ENCODE data around the gene HMGN4. TPM values are rescaled to one million over a fixed set of nuclear protein-coding genes. Genes with fewer than 3 reads are reported as not detected.

The HMGN4 gene
- total and polyA plus RNA-seq, 5 donors: 20.1 to 42.9 (median 35.4) TPM

- no peaks in the 10 kb centered on the region for H3K9me3 ChIP-seq (ENCODE audit: control insufficient read depth, low read length)
- intact Hi-C loops (cut with DNase I): loop anchor here in 1 of 4 donors (10.0 kb wide), 1 partner anchor 407 kb away; no protein-coding TSS in a partner anchor
- ATAC-seq (no peak), DNase-seq (no peak)
- no peaks in the 10 kb centered on the region for H3K4me1 ChIP-seq (ENCODE audit: control insufficient read depth, insufficient read depth, low read length)
- H3K27me3 ChIP-seq (ENCODE audit: control insufficient read depth, insufficient read depth): no peaks in the 10 kb centered on the region
- H3K27ac ChIP-seq (ENCODE audit: low read length): no peak overlapping the region
- 58% methylated on average over 4 of the region's 4 CpGs for WGBS
- H3K4me3 ChIP-seq (ENCODE audit: low read length): no peak overlapping the region
Observed at GRCh38 chr6:26581164-26581915, 43.2 kb downstream of the HMGN4 start.

GRCh38 chr6:26588965-26589364, 50.8 kb downstream of the HMGN4 start:
- no peaks in the 10 kb centered on the region for H3K4me1 ChIP-seq (ENCODE audit: control insufficient read depth, insufficient read depth, low read length)
- no peak overlapping the region for H3K27ac ChIP-seq (ENCODE audit: low read length)
- H3K27me3 ChIP-seq (ENCODE audit: control insufficient read depth, insufficient read depth): no peaks in the 10 kb centered on the region
- DNase-seq (no peak), ATAC-seq (no peak)
- no peaks in the 10 kb centered on the region for H3K9me3 ChIP-seq (ENCODE audit: control insufficient read depth, low read length)
- no peak overlapping the region for H3K4me3 ChIP-seq (ENCODE audit: low read length)
- intact Hi-C loops (cut with DNase I): loop anchor here in 1 of 4 donors (10.0 kb wide), 1 partner anchor 414 kb away; no protein-coding TSS in a partner anchor
- WGBS: 93% methylated on average over 21 of the region's 21 CpGs

GRCh38 chr6:26592649-26593048, 54.5 kb downstream of the HMGN4 start:
- no peak overlapping the region for H3K4me3 ChIP-seq (ENCODE audit: low read length)
- WGBS: 49% methylated on average over 4 of the region's 4 CpGs
- H3K9me3 ChIP-seq (ENCODE audit: control insufficient read depth, low read length): no peaks in the 10 kb centered on the region
- H3K27ac ChIP-seq (ENCODE audit: low read length): no peak overlapping the region
- H3K4me1 ChIP-seq (ENCODE audit: control insufficient read depth, insufficient read depth, low read length): peaks cover 1% of the 10 kb centered on the region
- no peak for ATAC-seq
- DNase-seq: no peak
- intact Hi-C loops (cut with DNase I): loop anchor here in 2 of 4 donors (10.0 kb wide), 2 partner anchors 248 to 568 kb away; a partner anchor contains a TSS
- H3K27me3 ChIP-seq (ENCODE audit: control insufficient read depth, insufficient read depth): no peaks in the 10 kb centered on the region

- Histone ChIP-seq H3K4me3 (ENCODE audit: low read length) (no peak overlapping the region), H3K27ac (ENCODE audit: low read length) (no peak overlapping the region), H3K27me3 (ENCODE audit: control insufficient read depth, insufficient read depth) (no peaks in the 10 kb centered on the region), H3K9me3 (ENCODE audit: control insufficient read depth, low read length) (no peaks in the 10 kb centered on the region), H3K4me1 (ENCODE audit: control insufficient read depth, insufficient read depth, low read length) (peaks cover 2% of the 10 kb centered on the region)
- DNase-seq (no peak), ATAC-seq (no peak)
- 49% methylated on average over 20 of the region's 20 CpGs for WGBS
- intact Hi-C loops (cut with DNase I): loop anchor here in 2 of 4 donors (10.0 kb wide), 2 partner anchors 249 to 569 kb away; a partner anchor contains a TSS
Observed at GRCh38 chr6:26593278-26594130, 55.3 kb downstream of the HMGN4 start.

- peaks cover 2% of the 10 kb centered on the region for H3K4me1 ChIP-seq (ENCODE audit: control insufficient read depth, insufficient read depth, low read length)
- WGBS: 41% methylated on average over 6 of the region's 6 CpGs
- no peak for ATAC-seq
Observed at GRCh38 chr6:26594131-26594498, 55.9 kb downstream of the HMGN4 start.

GRCh38 chr6:26594730-26595632, 56.8 kb downstream of the HMGN4 start:
- no peaks in the 10 kb centered on the region for H3K27me3 ChIP-seq (ENCODE audit: control insufficient read depth, insufficient read depth)
- H3K9me3 ChIP-seq (ENCODE audit: control insufficient read depth, low read length): no peaks in the 10 kb centered on the region
- intact Hi-C loops (cut with DNase I): loop anchor here (5.0 to 10.0 kb wide), 3 partner anchors 250 to 570 kb away; a partner anchor contains a TSS
- H3K4me3 ChIP-seq (ENCODE audit: low read length): peak overlapping the region; percentile 50
- ATAC-seq (no peak), DNase-seq (no peak)
- H3K4me1 ChIP-seq (ENCODE audit: control insufficient read depth, insufficient read depth, low read length): peaks cover 2% of the 10 kb centered on the region
- WGBS: 22% methylated on average over 23 of the region's 23 CpGs
- no peak overlapping the region for H3K27ac ChIP-seq (ENCODE audit: low read length)

More at GRCh38 chr6:26594131-26594498, 55.9 kb downstream of the HMGN4 start:
- Histone ChIP-seq H3K27ac (ENCODE audit: low read length) (no peak overlapping the region), H3K9me3 (ENCODE audit: control insufficient read depth, low read length) (no peaks in the 10 kb centered on the region), H3K4me3 (ENCODE audit: low read length) (no peak overlapping the region), H3K27me3 (ENCODE audit: control insufficient read depth, insufficient read depth) (no peaks in the 10 kb centered on the region)
- no peak for DNase-seq
- intact Hi-C loops (cut with DNase I): loop anchor here in 2 of 4 donors (10.0 kb wide), 2 partner anchors 249 to 569 kb away; a partner anchor contains a TSS

GRCh38 chr6:26595669-26596269, 57.6 kb downstream of the HMGN4 start:
- no peaks in the 10 kb centered on the region for H3K27me3 ChIP-seq (ENCODE audit: control insufficient read depth, insufficient read depth)
- WGBS: under 1% methylated on average over 39 of the region's 39 CpGs
- peak overlapping the region; percentile 55 for H3K27ac ChIP-seq (ENCODE audit: low read length)
- peaks cover 2% of the 10 kb centered on the region for H3K4me1 ChIP-seq (ENCODE audit: control insufficient read depth, insufficient read depth, low read length)
- DNase-seq: peak; percentile 94 to 99 (median 96)
- ATAC-seq: peak; percentile 89 to 91
- H3K4me3 ChIP-seq (ENCODE audit: low read length): peak overlapping the region; percentile 50
- H3K9me3 ChIP-seq (ENCODE audit: control insufficient read depth, low read length): no peaks in the 10 kb centered on the region
- intact Hi-C loops (cut with DNase I): loop anchor here (5.0 to 10.0 kb wide), 3 partner anchors 251 to 571 kb away; a partner anchor contains a TSS

Other genes with a start within 250 kb of the HMGN4 start
- 10 to 100 TPM in 3 of 4 donors, 1 to 10 TPM in 1; 7.2 to 24.3 (median 14.2) TPM for gene BTN3A2, start 173.2 kb upstream of the HMGN4 start, total RNA-seq
- 7.8 TPM for gene BTN3A2, start 173.2 kb upstream of the HMGN4 start, polyA plus RNA-seq
- 10 to 100 TPM in 1 of 4 donors, 1 to 10 TPM in 3; 5.5 to 10.3 (median 7.8) TPM for gene BTN2A2, start 155.3 kb upstream of the HMGN4 start, total RNA-seq
- 4.7 TPM for gene BTN2A2, start 155.3 kb upstream of the HMGN4 start, polyA plus RNA-seq
- 10 to 100 TPM in 3 of 4 donors, 1 to 10 TPM in 1; 6.8 to 11.2 (median 10.7) TPM for gene BTN3A1, start 136.1 kb upstream of the HMGN4 start, total RNA-seq
- gene BTN3A1, start 136.1 kb upstream of the HMGN4 start, polyA plus RNA-seq: 4.4 TPM
- 10 to 100 TPM in 2 of 4 donors, 1 to 10 TPM in 2; 6.1 to 13.6 (median 9.1) TPM for gene BTN3A3, start 97.9 kb upstream of the HMGN4 start, total RNA-seq
- 6.1 TPM for gene BTN3A3, start 97.9 kb upstream of the HMGN4 start, polyA plus RNA-seq
- gene BTN2A1, start 80.4 kb upstream of the HMGN4 start, total RNA-seq: 10 to 100 TPM; 17.1 to 26.3 (median 21.1) TPM
- 10.9 TPM for gene BTN2A1, start 80.4 kb upstream of the HMGN4 start, polyA plus RNA-seq
- gene BTN1A1, start 38.1 kb upstream of the HMGN4 start, total RNA-seq: not detected
- gene BTN1A1, start 38.1 kb upstream of the HMGN4 start, polyA plus RNA-seq: not detected
- gene ABT1, start 58.6 kb downstream of the HMGN4 start, total RNA-seq: 1 to 10 TPM; 8.9 to 9.5 (median 9.3) TPM
- gene ABT1, start 58.6 kb downstream of the HMGN4 start, polyA plus RNA-seq: 9.2 TPM
- gene ZNF322, start 121.4 kb downstream of the HMGN4 start, total RNA-seq: 10 to 100 TPM; 15.6 to 17.8 (median 16.5) TPM
- gene ZNF322, start 121.4 kb downstream of the HMGN4 start, polyA plus RNA-seq: 5.1 TPM

Data from right cardiac atrium (tissue), 5 donors.